ENCODE data around the gene CA10.

The CA10 gene

DNA sequence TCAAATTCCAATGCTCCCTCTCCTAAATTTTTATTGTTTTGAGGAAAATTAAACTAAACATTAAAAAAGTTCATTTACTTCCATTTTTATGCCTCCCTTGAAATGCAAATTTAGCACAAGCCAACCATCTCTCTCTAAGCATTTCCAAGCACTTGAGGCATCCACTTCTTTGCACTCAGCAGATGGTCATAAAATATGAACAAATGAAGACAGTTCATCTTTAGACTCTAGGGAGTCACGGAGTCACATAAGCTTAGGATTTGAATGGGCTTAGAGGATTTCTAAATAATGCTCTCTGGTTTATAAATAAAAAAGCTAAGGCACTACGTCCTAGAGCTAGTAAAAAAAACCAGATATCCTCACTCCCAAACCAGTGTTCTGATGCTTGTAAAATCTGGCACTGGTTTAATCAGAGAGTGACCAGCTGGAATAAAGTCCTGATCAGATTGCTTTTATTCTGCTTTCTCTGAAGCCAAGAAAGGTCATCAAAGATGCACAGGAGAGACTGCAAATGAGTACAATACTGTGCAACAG lies 204.2 kb downstream of the CA10 start:
- no peak for DNase-seq (ENCODE audit: low read depth in 2 of 3, low spot score in 2 of 3)

DNA sequence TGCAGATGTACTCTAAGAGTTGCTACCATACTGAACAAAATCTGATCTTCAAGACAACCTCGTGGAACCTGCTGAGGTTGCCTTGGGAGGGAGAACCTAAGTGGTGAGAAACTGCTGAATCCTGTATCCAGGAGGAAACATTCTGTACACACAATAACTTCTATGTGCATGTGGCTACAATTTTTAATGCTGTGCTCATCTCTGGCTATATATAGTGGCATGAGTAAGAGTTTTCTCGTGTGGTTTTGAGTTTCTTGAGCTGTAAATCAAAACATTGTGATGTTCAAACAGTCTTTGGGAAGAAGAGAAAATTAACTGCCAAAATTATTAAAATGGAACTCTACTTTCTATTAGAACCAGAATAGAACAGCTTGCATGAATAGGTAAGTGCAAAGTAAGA lies 206.8 kb downstream of the CA10 start:
- no peak for DNase-seq (ENCODE audit: low read depth in 2 of 3, low spot score in 2 of 3)

- DNase-seq (ENCODE audit: low read depth in 2 of 3, low spot score in 2 of 3): no peak
These were observed 210.4 kb downstream of the CA10 start for GRCh38 chr17:51948128-51948527.

GRCh38 chr17:51947160-51947735 lies 211.3 kb downstream of the CA10 start:
- no peak for DNase-seq (ENCODE audit: low read depth in 2 of 3, low spot score in 2 of 3)

GRCh38 chr17:51946311-51946710 lies 212.2 kb downstream of the CA10 start:
- no peak for DNase-seq (ENCODE audit: low read depth in 2 of 3, low spot score in 2 of 3)

DNA sequence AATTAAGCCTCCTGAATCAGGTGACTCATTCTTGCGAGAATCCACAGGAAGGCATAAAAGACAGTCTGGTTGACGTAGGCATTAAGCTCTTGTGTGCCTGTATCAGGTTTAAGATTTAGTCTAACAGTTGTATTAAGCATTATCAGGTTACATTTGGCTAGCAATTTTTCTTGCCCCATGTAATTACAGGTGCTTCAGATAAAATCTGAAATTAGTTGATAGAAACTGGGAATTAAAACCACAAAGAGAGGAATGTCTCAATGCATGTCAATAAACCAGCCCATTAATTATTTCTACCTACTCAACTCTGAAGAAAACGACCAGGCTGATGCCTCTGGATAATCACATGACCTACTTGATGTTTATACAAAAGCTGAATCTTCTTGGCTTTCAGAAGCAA lies 217.2 kb downstream of the CA10 start:
- no peak for DNase-seq (ENCODE audit: low read depth in 2 of 3, low spot score in 2 of 3)

DNA sequence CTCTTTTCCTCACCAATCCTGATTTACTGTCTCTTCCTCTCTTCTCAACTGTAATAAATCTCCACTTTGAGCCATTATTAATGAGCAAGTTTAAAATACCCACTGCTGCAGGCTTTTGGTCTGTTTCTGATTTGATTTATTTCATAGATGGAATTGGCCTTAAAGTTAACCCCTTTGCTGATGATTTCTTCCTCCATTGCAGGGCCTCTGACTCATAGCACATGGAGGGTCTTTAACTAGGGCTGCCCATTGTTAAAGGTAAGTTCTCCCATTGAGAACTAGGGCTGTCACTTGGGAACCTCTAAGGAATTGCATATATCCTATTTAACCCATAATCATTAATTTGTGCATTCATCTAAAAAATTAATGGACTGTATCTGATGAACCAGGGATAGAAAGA lies 221.2 kb downstream of the CA10 start:
- no peak for DNase-seq (ENCODE audit: low read depth in 2 of 3, low spot score in 2 of 3)

GRCh38 chr17:51935477-51935876 lies 223.0 kb downstream of the CA10 start:
- DNase-seq (ENCODE audit: low read depth in 2 of 3, low spot score in 2 of 3): no peak

DNA sequence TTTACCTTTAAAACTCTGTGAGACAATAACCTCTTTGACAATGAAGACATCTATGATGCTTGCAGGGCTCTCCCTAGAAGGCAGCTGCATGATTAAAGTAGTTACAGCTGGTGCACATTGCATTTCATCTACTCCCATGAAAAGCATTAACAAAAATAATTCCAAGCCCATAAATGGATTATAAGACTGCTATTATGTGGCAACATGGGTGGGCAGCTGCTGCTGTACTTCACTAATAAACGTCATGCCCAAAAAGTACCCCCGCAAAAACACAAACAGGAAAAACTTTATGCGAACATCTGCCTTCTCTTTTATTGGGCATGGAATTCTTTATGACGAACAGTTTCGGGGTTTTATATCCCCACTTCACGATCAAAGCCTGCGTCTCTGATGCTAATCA lies 224.9 kb downstream of the CA10 start:
- DNase-seq (ENCODE audit: low read depth in 2 of 3, low spot score in 2 of 3): no peak

DNA sequence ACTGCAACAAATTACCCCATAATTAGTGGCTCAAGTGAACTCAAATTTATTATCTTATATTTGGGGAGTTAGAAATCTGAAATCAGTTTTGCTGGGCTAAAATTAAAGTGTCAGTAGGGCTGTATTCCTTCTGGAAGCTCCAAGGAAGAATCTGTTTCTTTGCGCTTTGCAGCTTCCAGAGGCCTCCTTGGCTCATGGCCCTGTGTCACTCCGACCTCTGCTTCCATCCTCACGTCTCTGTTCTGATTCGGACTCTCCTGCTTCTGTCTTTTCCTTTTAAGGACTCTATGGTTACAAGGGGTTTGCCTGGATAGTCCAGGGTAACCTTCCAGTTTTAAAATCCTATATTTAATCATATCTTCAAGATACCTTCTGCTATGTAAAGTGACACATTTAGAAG lies 232.1 kb downstream of the CA10 start:
- no peak for DNase-seq (ENCODE audit: low read depth in 2 of 3, low spot score in 2 of 3)

- no peak for DNase-seq (ENCODE audit: low read depth in 2 of 3, low spot score in 2 of 3)
These were observed 237.0 kb downstream of the CA10 start for GRCh38 chr17:51921500-51921899.

GRCh38 chr17:51914577-51914976 lies 243.9 kb downstream of the CA10 start:
- DNase-seq (ENCODE audit: low read depth in 2 of 3, low spot score in 2 of 3): no peak

GRCh38 chr17:51913491-51914205 lies 244.9 kb downstream of the CA10 start:
- DNase-seq (ENCODE audit: low read depth in 2 of 3, low spot score in 2 of 3): no peak

GRCh38 chr17:51912939-51913338 lies 245.6 kb downstream of the CA10 start:
- DNase-seq (ENCODE audit: low read depth in 2 of 3, low spot score in 2 of 3): no peak

DNA sequence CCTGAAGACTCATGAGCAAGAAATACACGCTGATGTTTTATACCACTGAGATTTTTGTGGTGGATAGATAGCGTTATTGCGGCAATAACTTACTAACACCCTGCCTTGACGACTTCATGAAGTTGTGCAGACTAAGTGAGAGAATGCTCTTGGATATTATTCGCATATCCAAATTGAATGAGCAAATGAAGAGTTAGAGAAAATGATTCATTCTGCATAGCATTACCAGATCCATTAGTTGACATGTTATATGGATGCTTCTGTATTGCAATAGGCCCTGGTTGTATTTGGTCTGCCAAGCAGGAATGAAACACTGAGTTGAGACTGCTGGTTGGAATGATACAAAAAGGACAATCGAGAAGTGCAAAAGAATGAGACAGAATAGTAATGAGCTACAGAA lies 247.3 kb downstream of the CA10 start:
- no peak for DNase-seq (ENCODE audit: low read depth in 2 of 3, low spot score in 2 of 3)

- no peak for DNase-seq (ENCODE audit: low read depth in 2 of 3, low spot score in 2 of 3)
These were observed 248.5 kb downstream of the CA10 start for GRCh38 chr17:51909971-51910370.

GRCh38 chr17:51908841-51909537 lies 249.5 kb downstream of the CA10 start:
- no peak for DNase-seq (ENCODE audit: low read depth in 2 of 3, low spot score in 2 of 3)

DNA sequence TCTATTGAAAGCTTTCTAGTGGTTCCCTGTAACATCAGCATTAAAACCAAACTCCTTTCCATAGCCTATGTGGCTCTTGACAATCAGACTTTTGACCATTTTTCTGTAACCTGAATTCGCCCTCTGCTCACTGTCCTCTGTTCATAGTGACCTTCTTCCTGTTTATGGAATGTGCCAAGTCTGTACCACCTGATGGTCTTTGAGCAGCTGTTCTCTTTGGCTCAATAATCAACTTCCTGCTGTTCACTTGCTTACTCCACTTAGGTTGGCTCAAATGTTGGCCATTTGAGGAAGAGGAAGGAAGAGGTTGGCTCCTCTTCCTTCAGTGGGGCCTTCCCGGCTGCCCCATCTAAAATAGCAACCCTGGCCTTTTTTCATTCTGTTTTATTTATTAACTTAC lies 251.5 kb downstream of the CA10 start:
- DNase-seq (ENCODE audit: low read depth in 2 of 3, low spot score in 2 of 3): no peak

- DNase-seq (ENCODE audit: low read depth in 2 of 3, low spot score in 2 of 3): no peak
These were observed 254.1 kb downstream of the CA10 start for GRCh38 chr17:51904379-51904778.

- DNase-seq (ENCODE audit: low read depth in 2 of 3, low spot score in 2 of 3): no peak
These were observed 257.3 kb downstream of the CA10 start for GRCh38 chr17:51901242-51901641.

- no peak for DNase-seq (ENCODE audit: low read depth in 2 of 3, low spot score in 2 of 3)
These were observed 266.6 kb downstream of the CA10 start for GRCh38 chr17:51891936-51892335.

- DNase-seq (ENCODE audit: low read depth in 2 of 3, low spot score in 2 of 3): no peak
These were observed 267.8 kb downstream of the CA10 start for GRCh38 chr17:51890710-51891109.
